Neuronal stem cell (in vitro differentiated cells): ENCODE measurements around the gene NOS1AP.
A peak's percentile ranks its signal among the peaks of the same experiment; 100 is the strongest.

Experiments used
- DNase-seq: peaks from one replicate; pipeline ENCODE4 v3.0.0-alpha.2; 2013; ENCODE audit warnings: low spot score
- H2AFZ ChIP-seq: one replicate; pipeline ENCODE4 v1.6.1; 2013; ENCODE audit warnings: mild to moderate bottlenecking, low read length, inconsistent platforms
- H2AK5ac ChIP-seq: 2 replicates; pipeline ENCODE4 v1.6.1; 2013; ENCODE audit warnings: low read depth, mild to moderate bottlenecking, inconsistent platforms, low read length, moderate library complexity, mixed read lengths
- H2BK120ac ChIP-seq: 2 replicates; pipeline ENCODE4 v1.6.1; 2013; ENCODE audit warnings: low read depth, mild to moderate bottlenecking, inconsistent platforms, low read length, moderate library complexity, mixed read lengths
- H2BK12ac ChIP-seq: one replicate; pipeline ENCODE4 v1.6.1; 2013; ENCODE audit warnings: low read length, inconsistent platforms
- H2BK15ac ChIP-seq: 2 replicates; pipeline ENCODE4 v1.6.1; 2013; ENCODE audit warnings: mild to moderate bottlenecking, low read length, inconsistent platforms, mixed read lengths
- H2BK5ac ChIP-seq: one replicate; pipeline ENCODE4 v1.6.1; 2013; ENCODE audit warnings: inconsistent platforms, mild to moderate bottlenecking, low read length, moderate library complexity
- H3K14ac ChIP-seq: one replicate; pipeline ENCODE4 v1.6.1; 2013; ENCODE audit warnings: low read length, inconsistent platforms
- H3K18ac ChIP-seq: 2 replicates; pipeline ENCODE4 v1.6.1; 2013; ENCODE audit warnings: low read length, inconsistent platforms
- H3K23ac ChIP-seq: 2 replicates; pipeline ENCODE4 v1.6.1; 2013; ENCODE audit warnings: low read depth, mild to moderate bottlenecking, mixed read lengths, low read length, inconsistent platforms; ENCODE audit not compliant: poor library complexity
- H3K27ac ChIP-seq: replicated peaks from 3 replicates; pipeline ENCODE4 v1.5.1; 2013; ENCODE audit warnings: low read length, inconsistent platforms
- H3K27me3 ChIP-seq, 3 experiments: 2 replicates each; pipeline ENCODE4 v1.6.1; 2013; ENCODE audit warnings: low read length in 3 of 3, mild to moderate bottlenecking in 2 of 3, inconsistent platforms in 1 of 3, low read depth in 1 of 3, mixed read lengths in 1 of 3, moderate library complexity in 1 of 3; ENCODE audit not compliant: control insufficient read depth in 3 of 3, insufficient read depth in 3 of 3
- H3K36me3 ChIP-seq, 2 donors: replicated peaks in 1 of 2; 2 replicates each; pipeline ENCODE4 v1.6.1; 2013; ENCODE audit warnings: low read length in 2 of 2; ENCODE audit not compliant: control insufficient read depth in 2 of 2, insufficient read depth in 2 of 2
- H3K4ac ChIP-seq: 2 replicates; pipeline ENCODE4 v1.6.1; 2013; ENCODE audit warnings: inconsistent platforms, mild to moderate bottlenecking, low read length, moderate library complexity
- H3K4me1 ChIP-seq, 2 donors: 1 replicate in 1 of 2; 2 replicates in 1 of 2; pipeline ENCODE4 v1.6.1; 2013; ENCODE audit warnings: low read length in 2 of 2, low read depth in 1 of 2; ENCODE audit not compliant: control insufficient read depth in 2 of 2, insufficient read depth in 1 of 2
- H3K4me2 ChIP-seq: one replicate; pipeline ENCODE4 v1.6.1; 2013; ENCODE audit warnings: mild to moderate bottlenecking, low read length, inconsistent platforms; ENCODE audit not compliant: insufficient read depth, poor library complexity, severe bottlenecking
- H3K4me3 ChIP-seq, 2 donors: 2 replicates each; pipeline ENCODE4 v1.5.1; 2013; ENCODE audit warnings: low read length in 2 of 2, mild to moderate bottlenecking in 2 of 2, inconsistent platforms in 1 of 2, moderate library complexity in 1 of 2
- H3K79me1 ChIP-seq: one replicate; pipeline ENCODE4 v1.6.1; 2013; ENCODE audit warnings: low read depth, mild to moderate bottlenecking, inconsistent platforms, low read length, moderate library complexity
- H3K9ac ChIP-seq: one replicate; pipeline ENCODE4 v1.6.1; 2013; ENCODE audit warnings: mild to moderate bottlenecking, low read depth, low read length, inconsistent platforms; ENCODE audit not compliant: poor library complexity
- H3K9me3 ChIP-seq, 2 donors: replicated peaks in 1 of 2; 2 replicates each; pipeline versions ENCODE3 to v1.6.1; 2013; ENCODE audit warnings: low read length in 2 of 2, mild to moderate bottlenecking in 2 of 2, inconsistent platforms in 1 of 2, low read depth in 1 of 2, mixed read lengths in 1 of 2, moderate library complexity in 1 of 2; ENCODE audit not compliant: control insufficient read depth in 2 of 2, insufficient read depth in 1 of 2
- H4K8ac ChIP-seq: one replicate; pipeline ENCODE4 v1.6.1; 2013; ENCODE audit warnings: low read depth, mild to moderate bottlenecking, inconsistent platforms, low read length, moderate library complexity
- H4K91ac ChIP-seq: one replicate; pipeline ENCODE4 v1.6.1; 2013; ENCODE audit warnings: low read length, low read depth, mild to moderate bottlenecking, inconsistent platforms; ENCODE audit not compliant: poor library complexity
- WGBS, 2 donors: extraction: QIAGEN DNeasy Blood & Tissue Kit; methylation state at CpG; one replicate each; pipeline ENCODE4 v1.1.7; 2013; ENCODE audit warnings: missing lambda C conversion rate in 2 of 2, mixed read lengths in 1 of 2; ENCODE audit not compliant: insufficient read length in 2 of 2, insufficient replicate concordance in 1 of 2; ENCODE audit errors: extremely low coverage in 2 of 2; 5-methylcytosine and 5-hydroxymethylcytosine counted together

Gene NOS1AP

GRCh38 chr1:162093095-162093494 is 23.6 kb downstream of the NOS1AP start:
- H3K14ac ChIP-seq = no peak overlapping the region
- H3K9ac ChIP-seq = no peak overlapping the region
- H3K4me3 ChIP-seq = no peak overlapping the region
- no peak overlapping the region for H3K23ac ChIP-seq
- H3K4me1 ChIP-seq = peaks cover 2 to 15% of the 10 kb centered on the region in 2 donors
- no peak overlapping the region for H3K27ac ChIP-seq
- H2AFZ ChIP-seq = no peak overlapping the region
- WGBS, 2 donors = no CpG with 5 or more reads among the region's 1 CpG
- no peak overlapping the region for H2BK120ac ChIP-seq
- H2BK15ac ChIP-seq = no peak overlapping the region
- H4K8ac ChIP-seq = no peak overlapping the region
- no peak overlapping the region for H3K18ac ChIP-seq
- peaks cover 0 to 3% of the 10 kb centered on the region in 2 donors for H3K9me3 ChIP-seq
- H3K36me3 ChIP-seq = no peaks in the 10 kb centered on the region
- H3K4me2 ChIP-seq = no peak overlapping the region
- no peak overlapping the region for H3K4ac ChIP-seq
- no peak overlapping the region for H4K91ac ChIP-seq
- H2BK12ac ChIP-seq = no peak overlapping the region
- no peaks in the 10 kb centered on the region for H3K79me1 ChIP-seq
- DNase-seq = no peak
- H2AK5ac ChIP-seq = no peak overlapping the region
- H2BK5ac ChIP-seq = no peak overlapping the region
- no peaks in the 10 kb centered on the region for H3K27me3 ChIP-seq

- Histone ChIP-seq H3K27me3 (no peaks in the 10 kb centered on the region), H2AK5ac (no peak overlapping the region), H3K14ac (no peak overlapping the region), H2BK120ac (no peak overlapping the region), H2BK12ac (no peak overlapping the region), H4K8ac (peak overlapping the region; percentile 30), H3K4me3 (no peak overlapping the region), H3K4ac (no peak overlapping the region), H3K18ac (no peak overlapping the region), H3K36me3 (no peaks in the 10 kb centered on the region), H3K27ac (no peak overlapping the region), H3K9ac (no peak overlapping the region), H3K4me2 (no peak overlapping the region), H3K79me1 (no peaks in the 10 kb centered on the region), H3K4me1 (peaks cover 2 to 15% of the 10 kb centered on the region in 2 donors), H3K9me3 (peaks cover 0 to 3% of the 10 kb centered on the region in 2 donors), H2AFZ (no peak overlapping the region), H3K23ac (no peak overlapping the region), H2BK5ac (no peak overlapping the region), H4K91ac (no peak overlapping the region), H2BK15ac (no peak overlapping the region)
- no CpG with 5 or more reads among the region's 1 CpG for WGBS, 2 donors
- no peak for DNase-seq
Observed at GRCh38 chr1:162094271-162094670, 24.8 kb downstream of the NOS1AP start.

GRCh38 chr1:162094723-162095122 is 25.2 kb downstream of the NOS1AP start:
- no peak overlapping the region for H3K23ac ChIP-seq
- DNase-seq = no peak
- H3K79me1 ChIP-seq = no peaks in the 10 kb centered on the region
- H3K9ac ChIP-seq = no peak overlapping the region
- no peak overlapping the region for H2BK12ac ChIP-seq
- no peak overlapping the region for H2BK15ac ChIP-seq
- no CpG with 5 or more reads among the region's 2 CpGs for WGBS, 2 donors
- H3K4me1 ChIP-seq = peaks cover 2 to 15% of the 10 kb centered on the region in 2 donors
- no peak overlapping the region for H3K4me3 ChIP-seq
- no peak overlapping the region for H3K27ac ChIP-seq
- no peak overlapping the region for H3K4me2 ChIP-seq
- no peak overlapping the region for H2AK5ac ChIP-seq
- H3K18ac ChIP-seq = no peak overlapping the region
- H2BK120ac ChIP-seq = no peak overlapping the region
- no peak overlapping the region for H4K91ac ChIP-seq
- no peaks in the 10 kb centered on the region for H3K9me3 ChIP-seq
- H3K4ac ChIP-seq = no peak overlapping the region
- H3K14ac ChIP-seq = no peak overlapping the region
- H3K36me3 ChIP-seq = no peaks in the 10 kb centered on the region
- H3K27me3 ChIP-seq = no peaks in the 10 kb centered on the region
- no peak overlapping the region for H4K8ac ChIP-seq
- no peak overlapping the region for H2BK5ac ChIP-seq
- no peak overlapping the region for H2AFZ ChIP-seq

DNA sequence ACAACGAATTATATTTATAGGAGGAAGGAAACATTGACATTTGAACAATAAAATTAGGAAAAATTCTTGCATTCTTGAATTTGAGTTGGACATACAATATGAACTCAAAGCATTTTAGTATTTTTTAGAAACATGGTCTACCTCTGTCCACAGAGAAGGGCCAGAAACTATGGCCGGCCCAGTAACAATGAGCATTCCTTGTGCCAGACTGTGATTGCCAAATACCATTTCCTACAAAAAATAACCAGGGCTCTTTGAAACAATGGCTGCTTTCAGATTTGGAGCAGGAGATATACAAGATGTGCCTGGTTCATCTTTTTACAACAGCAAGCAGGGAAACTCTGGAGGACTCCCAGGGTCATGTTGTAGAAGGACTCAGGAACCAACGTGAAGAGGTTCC is 38.4 kb downstream of the NOS1AP start:
- DNase-seq = no peak
- Histone ChIP-seq H3K36me3 (peaks cover 0 to 16% of the 10 kb centered on the region in 2 donors), H2BK15ac (no peak overlapping the region), H3K27ac (no peak overlapping the region), H3K4me3 (no peak overlapping the region), H2BK12ac (no peak overlapping the region), H3K9me3 (peaks cover 0 to 30% of the 10 kb centered on the region in 2 donors), H3K23ac (no peak overlapping the region), H2BK120ac (no peak overlapping the region), H3K4me1 (no peaks in the 10 kb centered on the region), H3K27me3 (no peaks in the 10 kb centered on the region), H3K18ac (no peak overlapping the region), H3K4ac (no peak overlapping the region), H2AK5ac (no peak overlapping the region), H2AFZ (no peak overlapping the region), H4K91ac (no peak overlapping the region), H3K79me1 (no peaks in the 10 kb centered on the region), H3K4me2 (no peak overlapping the region), H2BK5ac (no peak overlapping the region), H3K9ac (no peak overlapping the region), H3K14ac (no peak overlapping the region), H4K8ac (no peak overlapping the region)
- WGBS, 2 donors = no CpG with 5 or more reads among the region's 3 CpGs
